EL (cell line): ENCODE results near the gene TMEM165.

ENCODE experiments used
- DNase-seq: peaks from one replicate; pipeline ENCODE4 v3.0.0-alpha.2; 2016

The TMEM165 gene

DNA sequence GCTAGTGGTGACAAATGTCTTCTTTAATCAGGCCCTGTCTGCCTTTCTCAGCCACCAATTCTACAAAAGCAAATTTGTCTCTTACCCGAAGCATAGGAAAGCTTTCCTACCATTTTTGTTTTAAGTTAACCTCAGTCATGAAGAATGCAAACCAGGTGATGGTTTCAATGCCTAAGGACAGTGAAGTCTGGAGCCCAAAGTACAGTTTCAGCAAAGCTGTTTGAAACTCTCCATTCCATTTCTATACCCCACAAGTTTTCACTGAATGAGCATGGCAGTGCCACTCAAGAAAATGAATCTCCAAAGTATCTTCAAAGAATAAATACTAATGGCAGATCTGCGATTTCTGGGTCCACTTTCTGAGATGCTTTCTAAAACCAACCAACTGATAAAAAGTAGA is 25.8 kb upstream of the TMEM165 start:
- no peak for DNase-seq

DNA sequence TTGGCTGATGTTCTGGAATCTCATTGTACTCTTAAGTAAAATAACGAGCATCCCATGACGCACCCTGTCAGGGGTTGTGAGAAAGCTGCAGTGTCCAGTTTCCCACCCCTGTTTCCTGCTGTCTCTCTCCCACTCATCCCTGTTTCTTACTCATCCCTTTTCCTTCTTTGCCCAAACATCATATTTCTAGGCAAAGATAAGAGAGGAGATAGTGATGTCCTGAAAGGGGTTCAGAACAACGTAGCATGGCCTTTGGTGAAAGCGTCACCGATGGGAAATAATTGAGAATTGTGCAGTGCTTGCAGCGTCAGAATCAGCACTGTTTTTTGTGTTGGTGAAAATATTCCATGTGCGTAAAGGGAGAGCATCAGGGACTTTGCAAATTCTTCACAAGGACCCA is 23.5 kb upstream of the TMEM165 start:
- peak; percentile 63 for DNase-seq

DNA sequence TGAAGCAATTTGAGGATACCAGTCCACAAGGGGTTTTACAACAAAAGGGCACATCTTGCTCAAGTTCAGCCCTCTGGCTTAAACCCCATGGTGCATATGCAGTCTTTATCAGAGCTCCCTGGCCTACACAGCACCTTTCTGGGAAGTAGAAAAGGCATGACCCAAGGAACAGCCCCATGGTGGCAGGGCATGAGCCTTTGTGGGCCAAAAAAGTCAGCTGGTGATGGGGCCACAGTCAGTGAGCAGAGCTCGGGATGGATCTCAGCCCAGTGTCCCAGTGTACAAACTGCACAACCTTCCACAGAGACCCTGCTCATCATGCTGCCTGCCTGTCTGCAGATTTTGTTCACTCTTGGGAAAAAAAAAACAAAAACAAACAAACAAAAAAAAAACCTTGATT is 22.3 kb upstream of the TMEM165 start:
- no peak for DNase-seq

DNA sequence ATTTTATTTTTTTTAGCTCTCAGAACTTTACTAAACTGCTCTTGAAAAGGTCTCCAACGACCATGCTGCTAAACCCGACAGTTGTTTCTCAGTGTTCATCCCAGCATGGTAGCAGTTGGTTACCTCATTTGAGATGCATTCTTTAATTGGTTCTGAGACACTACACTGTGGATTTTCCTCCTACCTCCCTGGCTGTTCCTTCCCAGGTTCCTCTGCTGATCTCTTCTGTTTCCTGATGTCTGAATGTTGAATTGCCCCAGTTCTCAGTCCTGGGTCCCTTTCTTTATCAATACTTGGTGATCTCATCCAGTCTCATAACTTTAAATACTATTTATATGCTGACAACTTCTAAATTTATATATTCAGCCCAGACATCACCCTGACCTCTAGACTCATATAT is 19.1 kb upstream of the TMEM165 start:
- DNase-seq, result no peak

DNA sequence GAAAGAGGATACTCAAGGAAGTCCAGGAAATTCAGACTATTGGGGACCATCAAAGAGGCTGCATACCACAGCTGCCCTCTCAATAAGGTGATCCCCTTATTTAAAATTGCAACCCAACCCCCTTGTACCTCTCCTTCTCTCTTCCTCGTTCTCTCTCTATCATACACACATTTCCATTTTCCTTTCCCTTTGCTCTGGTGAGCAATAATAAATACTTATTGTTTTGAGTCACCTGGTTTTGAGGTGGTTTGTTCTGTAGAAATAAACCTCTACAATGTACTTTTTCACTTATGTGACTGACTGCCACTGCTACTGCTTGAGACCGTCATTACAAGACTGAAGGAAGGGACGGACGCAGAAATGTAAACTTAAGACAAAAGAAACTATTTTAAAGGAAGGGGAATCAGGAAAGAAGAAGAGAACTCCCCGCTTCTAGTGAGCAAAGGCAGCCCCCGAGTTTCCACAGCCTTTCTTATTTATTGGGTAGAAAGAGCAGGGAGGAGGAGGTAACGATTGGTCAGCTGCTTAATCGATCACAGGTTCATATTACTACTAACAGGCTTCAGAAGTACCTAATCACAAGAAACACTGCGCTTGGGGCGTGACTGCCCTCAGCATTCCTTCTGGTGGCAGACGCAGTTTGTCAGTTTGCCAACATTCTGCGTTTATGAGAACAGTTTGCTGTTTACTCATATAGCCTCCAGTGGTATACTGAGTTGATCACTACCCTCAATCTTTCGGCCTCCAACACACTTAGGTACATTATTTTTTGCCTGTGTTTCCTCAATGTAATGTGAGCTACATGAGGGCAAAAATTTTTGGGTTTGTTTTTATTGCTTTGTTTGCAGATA is 16.9 kb upstream of the TMEM165 start:
- DNase-seq, result peak; percentile 86

DNA sequence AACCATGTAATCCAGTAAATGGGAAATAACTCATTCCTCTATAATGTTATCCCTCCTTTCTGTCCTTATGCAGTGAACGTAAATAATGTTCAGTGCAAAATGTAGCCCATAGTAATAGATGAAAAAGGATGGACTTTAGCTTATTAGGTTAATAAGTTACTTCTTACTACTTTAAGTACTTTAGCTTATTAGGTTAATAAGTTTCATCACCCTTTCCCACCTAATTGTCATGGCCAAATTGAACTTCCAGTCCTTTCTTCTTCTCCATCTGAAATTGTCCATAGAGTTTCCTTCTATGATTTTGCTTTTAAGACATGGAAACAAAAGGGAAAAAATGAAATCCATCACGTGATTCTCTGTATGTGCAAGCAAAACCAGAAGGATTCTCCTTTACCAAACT is 15.2 kb upstream of the TMEM165 start:
- DNase-seq, result no peak

DNA sequence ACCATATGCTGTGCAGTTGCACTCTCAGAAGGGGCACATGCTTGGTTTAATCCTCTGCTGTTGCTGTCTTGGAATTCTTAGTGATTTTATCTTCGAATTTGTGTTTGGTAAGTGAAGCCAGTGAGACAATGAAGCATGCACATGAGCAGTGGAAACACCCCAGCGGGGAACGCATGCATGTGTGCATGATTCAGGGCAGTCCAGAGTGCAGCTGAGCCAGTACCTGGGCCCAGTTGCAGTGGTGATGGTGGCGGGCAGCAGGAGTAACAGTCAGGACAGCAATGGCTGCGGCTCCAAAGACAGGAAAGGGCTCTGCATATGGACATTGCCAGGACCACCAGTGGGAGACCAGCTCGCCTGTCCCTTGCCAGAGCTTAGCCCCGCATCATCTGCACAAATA is 14.3 kb upstream of the TMEM165 start:
- no peak for DNase-seq

DNA sequence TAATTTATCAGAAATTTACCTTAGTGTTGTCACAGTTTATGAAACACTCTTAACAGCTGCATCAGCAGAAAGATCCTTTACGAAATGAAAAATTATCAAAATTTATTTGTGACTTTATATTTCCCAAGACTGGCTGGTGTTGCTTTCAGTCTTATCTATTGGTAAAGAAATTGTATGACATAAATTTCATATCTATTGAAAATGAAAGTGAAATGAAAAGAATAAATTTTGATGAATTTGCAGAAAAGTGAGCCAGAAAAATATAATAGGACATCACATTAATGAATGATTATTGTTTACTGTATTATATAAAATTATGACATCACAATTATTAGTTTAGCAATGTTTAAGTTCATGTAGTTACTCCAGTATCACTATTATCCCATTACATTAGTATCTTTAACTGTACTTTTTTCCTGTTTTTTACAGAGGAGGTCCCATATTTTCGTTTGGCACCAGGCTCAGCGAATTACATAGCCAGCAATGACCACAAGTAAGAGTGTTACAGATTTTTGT is 13.2 kb upstream of the TMEM165 start:
- no peak for DNase-seq

DNA sequence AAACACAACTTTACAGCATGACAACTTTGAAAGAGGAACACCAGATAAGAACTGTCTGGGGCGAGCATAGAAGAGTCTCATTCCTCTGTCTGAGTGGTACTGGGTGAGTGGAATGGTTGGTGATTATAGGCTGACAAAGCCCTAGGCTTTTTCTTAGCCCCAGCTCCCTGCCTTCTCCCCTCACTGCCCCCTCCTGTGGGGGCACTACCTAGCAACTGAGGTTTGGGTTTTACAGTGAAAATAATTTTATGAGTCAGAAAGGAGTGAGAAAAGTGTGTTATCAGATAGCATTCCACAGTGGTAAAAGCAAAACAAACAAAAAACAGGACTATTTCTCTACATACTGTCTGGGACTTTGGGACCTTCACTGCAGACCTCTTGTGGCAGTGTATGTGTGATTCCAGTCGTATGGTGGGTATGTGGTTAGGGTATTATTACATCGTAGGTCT is 10.5 kb upstream of the TMEM165 start:
- DNase-seq, result no peak

DNA sequence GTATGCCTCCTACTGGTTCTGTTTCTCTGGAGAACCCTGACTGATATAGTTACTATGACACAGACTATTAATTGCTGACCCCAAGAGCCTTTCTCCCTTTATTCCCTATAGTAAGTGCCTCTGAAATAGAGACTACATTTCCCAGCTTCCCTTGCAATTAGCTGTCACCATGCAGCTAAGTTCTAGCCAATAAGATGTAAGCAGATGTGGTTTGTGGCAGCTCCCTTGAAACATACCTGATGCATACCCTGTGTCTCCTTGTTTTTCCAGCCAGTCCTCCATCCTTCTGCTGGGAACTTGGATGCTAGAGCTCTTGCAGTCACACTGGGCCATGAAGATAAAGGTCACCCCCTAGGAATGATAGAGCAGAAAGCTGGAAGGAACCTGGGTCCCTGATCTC is 9.7 kb upstream of the TMEM165 start:
- peak; percentile 26 for DNase-seq

DNA sequence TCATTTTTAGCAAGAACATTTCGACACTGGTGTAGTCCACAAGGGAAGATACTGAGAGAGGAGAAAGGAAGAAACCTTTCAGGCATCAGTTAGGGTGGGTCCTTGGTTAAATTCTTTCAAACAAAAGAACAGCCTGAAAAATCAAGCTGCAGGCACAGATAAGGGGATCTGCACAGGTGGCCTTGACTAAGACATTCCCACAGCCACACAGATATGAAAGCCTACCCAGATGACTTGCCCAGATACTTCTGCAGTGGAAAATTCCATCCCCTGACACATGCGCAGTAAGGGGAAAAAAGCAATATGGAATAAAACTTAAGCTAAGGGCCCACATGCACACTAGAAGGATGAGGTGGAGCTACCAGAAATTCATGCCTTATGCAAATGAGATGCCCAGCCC is 8.9 kb upstream of the TMEM165 start:
- DNase-seq, result no peak

DNA sequence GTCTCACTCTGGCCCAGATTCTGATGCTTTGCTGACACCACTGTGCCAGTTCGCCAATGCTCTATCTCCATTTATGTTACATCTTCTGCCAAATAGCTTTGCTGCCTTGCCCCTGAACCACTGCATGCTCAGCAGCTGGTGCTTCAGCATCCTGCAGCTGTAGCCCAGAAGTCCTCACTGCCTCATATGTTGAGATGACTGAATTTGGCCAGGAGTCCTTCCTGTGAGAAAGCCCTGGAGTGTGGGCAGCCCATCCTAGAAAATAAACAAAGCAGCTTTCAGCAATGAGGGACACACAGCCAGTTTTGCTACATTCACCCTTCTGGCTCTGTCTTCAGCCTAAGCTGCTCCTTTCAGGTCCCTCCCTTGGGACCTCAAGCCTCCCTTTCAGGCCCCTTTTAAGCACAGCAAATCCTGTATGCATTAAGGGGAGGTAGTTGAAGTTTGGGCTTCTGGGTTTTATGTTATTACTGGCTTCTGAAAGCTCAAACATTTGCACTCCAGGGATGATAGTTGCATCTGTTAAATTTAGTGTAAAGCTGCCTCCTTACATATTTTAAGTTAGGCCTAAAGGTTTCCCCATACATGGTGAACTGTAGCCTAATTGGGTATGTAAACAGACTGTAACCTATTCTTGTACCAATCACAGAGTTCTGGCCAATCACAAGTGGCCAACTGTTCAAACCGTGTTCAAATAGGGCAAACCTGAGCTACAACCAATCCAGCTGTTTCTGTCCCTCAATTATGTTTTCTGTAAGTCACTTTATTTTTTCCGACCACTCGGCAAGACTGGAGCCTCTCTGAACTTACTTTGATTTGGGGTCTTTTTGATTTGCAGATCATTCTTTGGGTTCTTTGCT is 2.1 kb upstream of the TMEM165 start:
- peak; percentile 6 for DNase-seq

DNA sequence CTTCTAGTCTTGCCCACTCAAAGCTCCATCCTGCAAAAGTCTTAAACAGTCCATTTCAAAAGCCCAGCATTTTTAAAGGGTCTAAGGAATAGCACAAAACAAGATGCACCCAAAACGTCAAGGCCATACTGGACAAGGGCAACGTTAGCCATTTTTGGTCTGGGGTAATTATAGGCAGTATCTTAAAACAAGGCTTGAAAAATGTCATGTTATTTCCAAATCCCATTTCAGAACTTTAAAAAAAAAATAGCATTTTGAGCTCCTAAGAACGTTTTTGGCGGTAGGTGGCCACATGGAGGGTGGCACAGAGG is 584 bp upstream of the TMEM165 start:
- no peak for DNase-seq

DNA sequence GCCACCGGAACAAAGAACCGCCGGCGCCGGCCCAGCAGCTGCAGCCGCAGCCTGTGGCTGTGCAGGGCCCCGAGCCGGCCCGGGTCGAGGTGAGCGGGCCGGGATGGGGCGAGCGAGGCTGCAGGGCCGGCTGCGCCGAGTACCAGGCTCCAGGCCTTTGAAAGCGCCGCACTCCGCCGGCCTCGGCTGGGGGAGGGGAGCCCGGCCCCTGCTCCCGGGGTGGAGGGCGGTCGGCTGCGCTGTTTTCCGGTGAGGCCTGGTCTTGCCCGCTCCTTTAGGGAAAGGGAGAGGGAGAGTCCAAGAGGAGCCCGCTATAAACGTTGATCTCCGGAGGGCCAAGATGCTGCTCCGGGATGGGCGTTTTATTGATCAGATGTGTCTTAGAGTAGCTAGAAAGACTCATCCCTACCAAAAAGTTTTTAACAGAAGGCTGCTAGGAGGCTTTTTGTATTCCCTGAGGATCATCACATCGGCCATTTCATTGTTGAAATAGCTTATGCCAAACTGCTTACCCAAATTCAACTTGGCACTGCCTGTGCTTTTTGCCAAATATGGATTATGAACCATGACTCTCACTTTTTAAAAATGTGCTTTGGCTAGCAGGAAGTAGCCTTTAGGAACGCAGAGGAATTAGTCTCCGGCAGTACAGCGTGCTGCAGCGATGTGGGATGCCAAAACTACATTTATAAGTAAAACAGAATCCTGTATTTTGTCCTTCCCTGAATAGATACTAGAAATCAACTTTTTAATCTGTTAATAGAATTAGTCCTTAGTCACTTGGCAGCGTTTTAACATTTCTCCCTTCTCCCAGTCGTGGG is 760 bp downstream of the TMEM165 start:
- DNase-seq, result peak; percentile 54

DNA sequence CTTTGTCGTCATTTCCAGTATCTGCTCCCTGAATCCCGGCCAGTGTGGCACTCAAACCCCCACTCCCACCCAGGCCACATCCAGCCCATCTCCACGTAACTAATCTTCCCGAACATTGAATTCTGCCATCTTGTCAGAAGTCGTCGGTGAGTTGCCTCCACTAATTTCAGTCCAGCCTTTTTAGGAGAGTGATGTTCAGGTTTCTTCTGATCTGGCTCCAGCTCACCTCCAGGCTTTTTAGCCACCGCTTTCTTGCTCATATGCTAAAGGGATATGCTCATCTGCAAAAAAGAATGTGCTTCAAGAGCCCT is 1.3 kb downstream of the TMEM165 start:
- no peak for DNase-seq

DNA sequence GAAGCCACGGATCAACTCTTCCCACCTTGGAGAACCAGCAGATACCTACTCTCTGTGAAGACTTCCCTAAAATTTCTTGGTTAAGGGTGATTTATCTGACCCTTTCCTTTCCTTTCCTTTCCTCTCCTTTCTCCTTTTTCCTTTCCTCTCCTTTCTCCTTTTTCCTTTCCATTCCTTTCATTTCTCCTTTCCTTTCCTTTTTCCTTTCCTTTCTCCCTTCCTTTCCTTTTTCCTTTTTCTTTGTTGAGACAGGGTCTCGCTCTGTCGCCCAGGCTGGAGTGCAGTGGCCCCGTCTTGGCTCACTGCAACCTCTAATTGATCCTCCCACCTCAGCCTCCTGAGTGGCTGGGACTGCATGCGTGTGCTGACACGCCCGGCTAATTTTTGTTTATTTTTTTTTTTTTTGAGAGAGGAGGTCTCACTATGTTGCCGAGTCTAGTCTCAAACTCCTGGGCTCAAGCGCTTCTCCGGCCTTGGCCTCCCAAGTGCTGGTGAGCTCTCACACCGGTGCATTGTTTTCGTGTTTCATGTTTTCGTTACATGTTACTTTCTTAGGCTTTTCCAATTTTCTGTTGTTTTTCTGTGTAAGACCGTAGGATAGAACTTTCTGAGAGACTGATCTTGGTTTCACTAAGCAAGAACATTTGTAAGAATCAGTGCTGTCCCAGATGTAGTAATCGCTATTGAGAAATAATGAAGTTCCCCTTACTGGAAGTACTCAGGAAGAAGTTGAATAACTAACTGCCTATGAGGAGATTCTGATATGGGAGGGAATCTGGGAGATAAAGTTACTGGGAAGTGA is 2.0 kb downstream of the TMEM165 start:
- peak; percentile 63 for DNase-seq

DNA sequence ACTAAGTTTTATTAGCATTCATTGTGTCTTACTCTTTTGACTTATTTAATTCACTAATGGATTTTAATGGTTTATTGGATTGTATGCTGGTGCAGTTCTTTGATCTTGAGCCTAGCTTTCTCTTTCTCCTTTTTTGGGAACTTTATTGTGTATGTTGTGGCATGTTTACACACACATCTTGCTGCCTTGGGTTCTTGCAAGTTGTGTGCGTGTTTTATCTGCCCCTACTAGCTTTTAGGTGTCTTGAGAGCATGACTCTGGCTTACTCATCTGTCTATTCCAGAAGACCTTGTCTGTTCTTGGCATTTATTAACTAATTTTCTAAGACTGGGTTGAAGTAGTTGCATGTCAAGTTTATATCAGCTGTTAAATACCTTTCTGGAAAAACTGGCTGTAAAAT is 2.7 kb downstream of the TMEM165 start:
- DNase-seq, result peak; percentile 55

DNA sequence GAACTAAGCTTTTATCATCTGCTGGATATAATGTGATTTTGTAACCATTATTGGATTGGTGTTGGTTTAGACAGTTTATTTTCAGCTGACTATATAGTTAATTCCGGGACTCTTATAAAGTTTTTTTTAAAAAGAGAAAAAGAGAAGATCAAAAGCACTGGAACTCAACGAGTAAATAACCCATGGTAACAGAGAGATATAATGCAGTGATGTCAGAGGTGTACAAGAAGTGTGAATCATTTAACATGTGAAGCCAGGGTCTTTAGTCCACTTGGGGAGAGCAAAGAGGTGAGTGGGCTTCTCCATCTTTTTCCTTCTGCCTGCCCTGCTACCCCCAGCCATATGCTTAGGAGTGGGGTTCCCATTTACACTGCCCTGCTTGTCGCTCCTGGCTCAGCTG is 3.2 kb downstream of the TMEM165 start:
- peak; percentile 13 for DNase-seq

DNA sequence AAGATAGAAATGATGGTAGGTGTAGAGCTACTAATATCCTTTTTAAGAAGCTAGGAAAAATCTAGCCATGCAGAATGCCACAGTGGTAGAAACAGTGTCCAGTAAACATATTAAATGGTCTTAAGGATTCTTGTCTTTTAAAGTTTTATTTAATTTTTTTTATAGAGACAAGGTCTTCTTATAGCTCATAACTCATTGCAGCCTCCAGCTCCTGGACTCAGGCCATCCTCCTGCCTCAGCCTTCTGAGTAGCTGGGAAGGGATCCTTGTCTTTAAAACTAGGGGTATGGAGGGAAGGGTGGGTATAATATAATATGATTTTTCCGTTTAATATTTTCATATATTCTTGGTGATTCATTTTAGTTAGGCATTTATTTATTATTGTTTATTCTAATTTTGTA is 3.8 kb downstream of the TMEM165 start:
- DNase-seq, result peak; percentile 19

DNA sequence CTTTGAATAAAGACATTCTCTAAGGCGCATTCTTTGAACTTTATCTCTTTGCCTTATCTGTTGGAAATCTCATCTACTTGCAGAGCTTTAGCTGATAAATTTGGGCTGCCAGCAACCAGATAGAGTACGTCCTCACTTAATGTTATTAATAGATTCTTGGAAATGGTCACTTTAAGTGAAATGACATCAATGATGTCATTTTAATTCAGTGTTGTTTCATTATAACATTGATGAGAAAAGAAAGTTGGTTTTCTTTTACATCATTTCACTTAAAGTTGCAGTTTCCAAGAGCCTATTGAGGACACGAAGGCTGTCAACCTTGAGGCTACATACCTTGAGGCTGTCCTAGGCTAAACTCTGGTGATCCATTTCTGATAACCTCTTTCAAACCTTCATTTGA is 9.3 kb downstream of the TMEM165 start:
- DNase-seq, result no peak

DNA sequence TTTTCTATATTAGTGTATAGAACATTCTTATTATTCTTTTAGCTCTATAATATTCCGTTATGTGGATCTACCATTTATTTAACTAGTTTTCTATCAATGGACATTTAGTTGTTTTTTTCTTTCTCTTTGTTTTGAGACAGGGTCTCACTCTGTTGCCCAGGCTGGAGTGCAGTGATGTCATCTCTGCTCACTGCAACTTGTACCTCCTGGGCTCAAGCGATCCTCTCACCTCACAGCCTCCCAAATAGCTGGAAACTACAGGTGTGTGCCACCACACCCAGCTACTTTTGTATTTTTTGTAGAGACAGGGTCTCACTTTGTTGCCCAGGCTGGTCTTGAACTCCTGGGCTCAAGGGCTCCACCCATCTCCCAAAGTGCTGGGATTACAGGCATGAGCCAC is 10.8 kb downstream of the TMEM165 start:
- DNase-seq, result no peak

DNA sequence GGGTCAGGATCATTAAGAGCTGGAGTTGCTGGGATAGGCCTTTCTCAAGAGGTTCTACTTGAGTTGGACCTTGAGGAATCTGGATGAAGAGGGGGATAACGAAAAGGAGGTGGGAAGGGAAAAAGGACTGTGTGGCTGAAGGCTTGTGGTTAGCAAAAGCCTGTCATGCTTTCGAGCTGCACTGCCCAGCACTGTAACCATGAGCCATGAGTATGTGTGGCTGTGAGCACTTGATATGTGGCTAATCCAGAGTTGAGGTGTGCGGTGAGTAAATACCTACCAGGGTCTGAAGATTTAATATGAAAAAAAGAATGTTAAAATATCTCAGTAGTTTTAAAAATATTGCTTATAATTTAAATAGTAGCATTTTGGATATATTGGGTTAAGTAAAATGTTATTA is 11.4 kb downstream of the TMEM165 start:
- no peak for DNase-seq

DNA sequence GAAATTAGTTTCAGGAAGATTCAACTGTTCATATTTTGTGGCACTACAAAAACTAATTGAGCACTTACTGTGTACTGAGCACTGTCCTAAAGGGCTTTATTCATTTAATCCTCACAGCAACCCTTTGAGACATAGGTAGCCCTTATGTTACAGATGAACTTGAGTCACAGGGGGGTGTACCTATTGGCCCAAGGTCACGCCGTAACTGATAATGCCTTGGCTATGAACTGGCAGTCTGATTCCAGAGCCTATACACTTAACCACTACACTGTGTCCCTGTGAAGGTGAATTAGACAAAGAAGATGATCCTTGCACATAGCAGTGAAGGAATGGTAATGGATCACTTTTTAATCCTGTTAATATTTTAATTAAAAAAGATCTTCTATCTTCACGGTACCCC is 12.0 kb downstream of the TMEM165 start:
- DNase-seq, result no peak
